Activated CD4-positive, alpha-beta T cell treated with anti-CD3 and anti-CD28 coated beads for 1 hour (primary cell): ENCODE measurements around the gene OPA3.

Experiments used
- DNase-seq: peaks from one replicate; pipeline ENCODE4 v3.0.0-alpha.2; 2020

Gene OPA3

DNA sequence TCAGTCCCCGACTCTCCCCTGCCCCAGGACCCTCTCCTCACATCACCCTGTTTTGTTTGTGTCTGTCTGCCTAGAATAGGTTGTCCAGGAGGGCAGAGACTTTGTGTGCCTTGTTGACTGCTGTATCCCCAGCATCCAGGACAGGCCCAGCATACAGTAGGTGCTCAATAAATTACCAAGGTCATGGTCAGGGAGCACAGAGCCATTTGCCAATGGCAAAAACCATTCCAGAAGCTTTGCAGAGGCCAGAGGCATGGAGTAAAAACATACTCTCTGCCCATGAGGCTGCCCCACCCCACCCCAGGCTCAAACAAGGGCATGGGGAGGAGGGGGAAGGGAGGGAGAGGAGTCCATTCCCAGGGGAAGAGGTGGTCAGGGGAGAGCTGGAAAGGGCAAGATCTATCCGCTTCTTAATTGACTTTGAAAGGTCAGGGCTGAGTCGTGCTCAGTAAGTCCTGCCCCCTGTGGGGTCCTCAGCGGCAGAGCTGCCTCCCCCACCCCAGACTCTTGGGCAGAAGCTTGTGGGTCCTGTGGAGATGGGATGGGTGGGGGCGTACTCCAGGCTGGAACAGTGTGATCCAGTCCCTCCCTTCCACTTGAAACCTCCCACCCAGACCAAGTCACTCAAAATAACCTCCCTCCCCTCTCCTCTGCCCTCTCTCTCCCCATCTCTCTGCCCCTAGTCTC, 13.0 kb upstream of the OPA3 start:
- no peak for DNase-seq

DNA sequence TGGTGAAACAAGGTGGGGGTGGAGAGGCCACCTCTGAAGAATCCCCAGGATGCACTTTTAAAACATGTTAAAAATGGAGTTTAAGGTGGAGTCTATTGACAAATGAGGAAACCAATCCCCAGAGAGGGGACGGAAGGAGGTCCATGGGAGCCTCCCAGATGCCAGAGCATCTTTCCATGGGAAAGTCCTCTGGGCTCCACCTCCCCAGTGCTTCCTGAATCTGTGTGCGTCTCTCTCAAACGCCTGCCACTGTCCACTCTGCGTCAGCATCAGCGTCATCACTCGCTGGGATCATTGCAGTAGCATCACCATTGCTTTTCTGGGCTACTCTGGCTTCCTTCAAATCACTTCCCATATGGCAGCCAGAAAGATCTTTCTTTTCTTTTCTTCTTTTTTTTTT, 11.2 kb upstream of the OPA3 start:
- DNase-seq: no peak

DNA sequence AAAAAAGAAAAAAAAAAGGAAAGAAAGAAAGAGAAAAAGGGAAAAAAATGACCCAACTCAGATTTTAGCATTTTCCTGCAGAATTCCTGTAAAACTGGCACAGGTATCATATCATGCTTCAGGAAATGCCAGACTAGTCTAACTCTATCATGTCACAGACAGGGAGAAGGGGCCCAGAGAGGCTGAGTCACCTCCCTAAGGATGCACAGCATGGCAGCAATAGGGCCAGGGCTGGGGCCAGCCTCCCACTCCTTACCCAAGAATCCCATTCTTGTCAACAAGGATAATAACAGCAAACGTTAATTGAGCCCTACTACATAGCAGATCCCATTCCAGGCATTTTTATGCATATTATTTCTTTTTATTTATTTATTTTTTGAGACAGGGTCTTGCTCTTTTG, 8.9 kb upstream of the OPA3 start:
- DNase-seq: no peak

DNA sequence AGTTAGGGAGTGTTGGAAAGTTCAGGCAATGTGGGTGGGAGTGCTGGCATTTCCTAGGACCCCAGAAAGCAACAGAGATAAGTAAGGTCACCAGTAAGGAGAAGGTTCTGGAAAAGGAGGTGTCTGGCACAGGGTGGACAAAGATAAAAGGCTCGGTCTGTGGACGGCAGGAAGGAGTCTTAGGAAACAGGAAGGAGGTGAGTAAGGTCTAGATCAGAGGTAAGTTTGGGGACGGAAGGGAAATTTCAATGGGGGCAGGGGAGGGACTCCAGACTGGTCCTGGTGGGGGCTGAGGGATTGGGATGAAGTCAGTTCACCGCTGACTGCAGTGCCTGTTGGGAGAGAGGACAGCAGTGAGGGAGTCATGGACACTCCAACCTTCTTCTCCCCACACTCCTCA, 7.8 kb upstream of the OPA3 start:
- no peak for DNase-seq

DNA sequence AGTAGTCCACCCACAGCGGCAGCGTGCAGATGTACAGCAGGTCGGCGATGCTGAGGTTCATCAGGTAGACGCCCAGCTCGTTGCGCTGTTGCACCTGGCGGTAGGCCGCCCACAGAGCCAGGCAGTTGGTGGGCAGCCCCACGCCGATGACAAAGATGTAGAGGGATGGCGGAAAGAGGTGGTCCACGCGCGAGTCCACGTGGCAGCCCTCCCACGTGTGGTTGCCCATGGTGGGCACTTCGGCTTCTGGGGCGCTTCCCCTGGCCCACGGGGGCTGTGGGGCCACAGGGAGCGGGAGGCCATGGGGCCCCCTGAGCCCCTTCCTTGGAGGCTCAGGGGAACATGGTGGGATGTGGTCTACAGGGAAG, 7.0 kb upstream of the OPA3 start:
- no peak for DNase-seq

DNA sequence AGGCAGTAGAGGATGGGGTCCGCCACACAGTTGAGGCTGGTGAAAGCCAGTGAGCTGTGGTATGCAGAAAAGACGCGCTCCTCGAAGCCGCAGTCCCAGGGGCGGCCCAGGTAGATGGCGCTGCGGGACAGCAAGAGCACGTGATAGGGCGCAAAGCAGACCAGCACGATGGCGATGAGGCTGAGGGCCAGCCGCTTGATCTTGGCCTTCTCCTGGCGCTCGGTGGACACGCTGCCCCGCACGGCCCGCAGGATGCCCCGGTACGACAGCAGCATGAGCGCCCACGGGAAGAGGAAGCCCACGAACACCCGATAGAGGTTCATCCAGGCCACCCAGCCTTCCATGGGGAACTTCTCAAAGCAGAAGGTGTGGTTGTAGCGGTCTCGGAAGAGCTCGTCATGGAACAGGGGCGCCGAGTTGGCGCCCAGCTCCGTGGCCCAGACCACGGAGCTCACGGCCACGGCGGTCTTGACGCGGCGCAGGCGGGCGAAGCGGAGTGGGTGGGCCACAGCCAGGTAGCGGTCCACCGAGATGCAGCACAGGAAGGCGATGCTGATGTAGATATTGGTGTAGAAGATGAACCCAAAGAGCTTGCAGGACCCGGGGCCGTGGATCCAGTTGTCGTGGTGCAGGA, 6.5 kb upstream of the OPA3 start:
- no peak for DNase-seq

DNA sequence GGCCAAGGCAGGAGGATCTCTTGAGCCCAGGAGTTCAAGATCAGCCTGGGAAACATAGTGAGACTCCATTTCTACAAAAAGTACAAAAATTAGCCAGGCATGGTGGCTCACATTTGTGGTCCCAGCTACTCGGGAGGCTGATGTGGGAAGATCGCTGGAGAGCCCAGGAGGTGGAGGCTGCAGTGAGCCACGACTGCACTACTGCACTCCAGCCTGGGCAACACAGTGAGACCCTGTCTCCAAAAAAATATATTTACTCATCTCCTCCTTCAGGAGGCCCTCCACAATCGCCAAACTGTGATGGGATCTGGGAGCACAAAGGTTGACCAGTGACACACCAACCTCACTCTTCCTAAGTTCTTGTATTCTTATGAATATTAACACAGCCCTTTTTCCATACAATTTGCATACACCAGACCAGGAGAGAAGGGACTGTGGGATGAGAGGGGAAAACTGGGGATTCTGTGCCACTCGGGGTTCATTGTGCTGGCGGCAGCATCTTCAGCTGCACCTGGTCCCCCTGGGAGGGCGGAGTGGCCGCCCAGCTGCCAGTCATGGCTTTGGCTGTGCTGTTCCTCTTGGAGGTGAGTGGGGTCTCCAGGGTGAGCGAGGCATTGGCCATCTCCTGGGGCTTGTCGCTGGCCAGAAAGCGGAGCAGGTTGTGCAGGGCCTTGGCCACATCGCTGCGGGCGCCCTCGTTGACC, 5.8 kb upstream of the OPA3 start:
- no peak for DNase-seq

DNA sequence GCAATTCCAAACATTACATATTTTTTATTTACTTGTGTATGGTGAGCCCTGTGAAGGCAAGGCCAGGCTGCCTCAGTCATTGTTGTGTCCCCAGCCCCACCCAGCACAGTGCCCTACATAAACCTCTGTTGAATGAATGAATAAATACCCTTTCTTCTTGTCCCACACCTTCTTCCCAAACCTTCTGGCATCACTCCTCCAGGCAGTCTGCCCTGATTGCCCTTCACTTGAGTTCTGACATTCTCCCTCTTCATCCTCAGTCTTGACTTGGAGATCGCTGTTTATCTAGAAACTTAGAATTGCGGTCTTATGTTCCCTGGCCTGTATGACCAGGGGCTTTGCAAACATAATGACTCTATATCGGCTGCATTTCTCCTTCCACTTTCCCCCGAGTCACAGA, 5.2 kb upstream of the OPA3 start:
- no peak for DNase-seq

DNA sequence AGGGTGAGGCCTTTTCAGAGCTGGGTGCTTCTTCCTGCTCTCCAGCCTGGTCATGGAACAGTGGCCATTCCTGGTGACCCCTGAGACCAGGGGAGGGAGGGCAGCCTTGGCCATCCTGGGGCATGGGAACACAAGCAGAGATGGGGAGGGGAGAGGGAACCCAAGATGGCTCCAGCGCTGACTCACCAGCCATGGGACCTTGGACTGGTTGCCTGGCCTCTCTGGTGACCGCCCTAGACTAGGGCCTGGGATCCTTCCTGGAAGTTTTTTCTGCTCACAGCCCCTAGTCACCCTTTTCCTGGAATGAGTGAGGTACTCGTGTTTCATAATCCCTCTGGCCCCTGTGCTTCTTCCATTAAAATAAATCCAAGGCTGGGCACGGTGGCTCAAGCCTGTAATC, 3.3 kb upstream of the OPA3 start:
- DNase-seq: no peak

DNA sequence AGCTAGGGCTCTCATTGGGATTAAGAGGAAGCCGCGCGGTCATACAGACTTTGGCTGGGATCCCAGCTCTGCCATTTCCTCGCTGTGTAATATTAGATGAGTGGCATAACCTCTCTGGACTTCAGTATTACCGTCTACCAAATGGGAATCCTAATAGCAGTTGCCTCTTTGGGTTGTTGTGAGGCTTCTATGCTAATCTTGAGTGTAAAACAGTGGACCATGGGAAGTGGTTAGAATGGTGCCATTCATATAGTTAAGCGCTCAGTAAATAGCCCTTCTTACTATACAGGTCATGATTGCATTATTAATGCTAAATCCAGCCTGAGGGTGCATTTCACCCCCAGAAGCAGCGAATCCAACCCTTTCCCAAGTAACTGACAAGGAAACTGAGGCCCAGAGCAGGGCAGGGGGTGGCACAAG, 566 bp upstream of the OPA3 start:
- DNase-seq: no peak

DNA sequence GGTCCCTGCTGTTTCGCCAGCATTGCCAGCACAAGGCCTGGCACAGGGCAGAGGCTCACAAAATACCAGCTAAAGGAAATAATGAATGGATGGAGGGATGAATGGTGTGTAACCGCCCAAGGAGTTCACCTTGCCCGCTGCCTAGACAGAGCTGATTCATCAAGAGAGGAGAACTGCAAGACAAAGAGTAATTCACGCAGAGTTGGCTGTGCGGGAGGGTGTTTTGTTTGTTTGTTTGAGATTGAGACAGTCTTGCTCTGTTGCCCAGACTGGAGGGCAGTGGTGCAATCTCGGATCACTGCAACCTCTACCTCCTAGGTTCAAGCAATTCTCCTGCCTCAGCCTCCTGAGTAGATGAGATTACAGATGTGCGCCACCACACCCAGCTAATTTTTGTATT, 3.0 kb downstream of the OPA3 start:
- DNase-seq: no peak

DNA sequence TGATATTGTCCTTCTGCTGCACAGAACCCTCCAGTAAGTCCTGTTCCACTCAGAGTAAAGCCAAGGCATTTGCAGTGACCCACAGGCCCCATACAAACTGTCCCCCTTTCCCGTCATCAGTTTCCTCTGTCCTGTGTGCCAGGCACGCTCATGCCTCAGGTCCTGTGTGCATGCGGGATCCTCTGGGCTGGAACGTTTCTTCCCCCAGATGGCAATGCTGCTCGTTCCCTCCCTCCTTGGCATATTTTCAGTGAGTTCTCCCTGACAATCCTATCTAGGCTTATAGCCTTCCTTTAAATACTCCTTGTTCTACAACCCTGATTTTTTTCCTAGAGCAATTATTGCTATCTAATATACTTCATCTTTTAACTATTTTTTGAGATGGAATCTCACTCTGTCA, 5.7 kb downstream of the OPA3 start:
- DNase-seq: no peak

DNA sequence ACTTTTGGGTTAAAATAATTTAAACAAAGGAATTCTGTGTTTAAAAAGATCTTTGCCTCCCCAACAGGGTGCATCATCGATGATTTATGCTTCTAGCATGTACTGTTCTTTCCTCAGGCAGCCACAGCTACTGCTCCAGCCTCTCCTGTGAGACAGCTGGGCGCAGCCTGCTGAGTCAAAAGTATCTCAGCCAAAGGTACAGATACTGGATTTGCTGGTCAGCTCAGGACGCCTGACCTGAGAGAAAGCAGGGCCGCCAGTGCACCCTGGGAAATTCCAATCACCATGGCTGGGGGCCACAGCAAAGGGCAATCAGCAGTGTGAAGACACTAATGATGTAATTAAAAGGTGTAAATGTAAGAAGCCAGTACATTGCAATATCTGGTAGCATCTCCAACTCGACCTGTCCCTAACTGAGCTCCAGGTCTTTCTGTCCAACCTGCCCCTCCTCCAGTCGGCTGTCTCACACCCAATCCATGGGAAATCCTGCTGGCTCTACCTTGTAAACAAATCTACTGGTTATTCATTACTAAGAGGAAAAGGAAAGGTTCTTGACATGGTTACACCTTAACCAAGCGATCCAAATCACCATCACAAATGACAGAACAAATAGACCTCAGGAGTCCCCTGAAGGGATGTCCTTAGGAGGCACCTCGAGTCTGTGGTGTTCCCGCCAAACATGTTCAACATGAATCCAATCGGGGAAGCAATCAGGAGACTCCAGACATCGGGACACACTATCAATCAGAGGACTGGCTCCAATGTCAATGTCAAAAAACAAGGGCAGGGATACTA, 7.3 kb downstream of the OPA3 start:
- DNase-seq: no peak

DNA sequence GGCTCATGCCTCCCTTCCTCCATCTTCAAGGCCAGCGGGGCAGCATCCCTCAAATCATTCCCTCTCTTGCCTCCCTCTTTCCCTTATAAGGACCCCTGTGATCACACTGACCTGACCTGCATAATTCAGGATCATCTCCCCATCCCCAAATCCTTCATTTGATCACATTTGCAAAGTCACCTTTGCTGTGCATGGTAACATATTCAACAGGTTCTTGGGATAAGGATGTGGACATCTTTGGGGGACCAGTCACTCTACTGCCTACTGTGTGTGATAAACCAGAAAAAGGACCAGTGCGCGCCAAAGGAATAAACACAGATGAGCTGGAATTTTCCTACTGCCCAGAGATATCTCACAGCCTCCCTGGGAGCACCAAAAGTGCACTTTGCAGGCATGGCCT, 7.9 kb downstream of the OPA3 start:
- DNase-seq: no peak

DNA sequence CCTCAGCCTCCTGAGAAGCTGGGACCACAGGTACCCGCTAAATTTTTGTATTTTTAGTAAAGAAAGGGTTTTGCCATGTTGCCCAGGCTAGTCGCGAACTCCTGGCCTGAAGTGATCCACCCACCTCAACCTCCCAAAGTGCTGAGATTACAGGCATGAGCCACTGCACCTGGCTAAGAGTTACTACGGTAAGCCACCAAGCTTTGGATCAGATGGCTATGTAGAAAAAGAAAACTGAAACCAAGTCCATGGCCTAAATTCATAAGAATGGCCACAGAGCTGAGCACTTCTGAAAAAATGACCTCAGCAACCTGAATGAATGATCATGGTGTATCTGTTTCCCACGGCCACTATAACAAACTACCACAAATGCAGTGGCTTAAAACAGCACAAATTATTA, 9.4 kb downstream of the OPA3 start:
- DNase-seq: no peak

DNA sequence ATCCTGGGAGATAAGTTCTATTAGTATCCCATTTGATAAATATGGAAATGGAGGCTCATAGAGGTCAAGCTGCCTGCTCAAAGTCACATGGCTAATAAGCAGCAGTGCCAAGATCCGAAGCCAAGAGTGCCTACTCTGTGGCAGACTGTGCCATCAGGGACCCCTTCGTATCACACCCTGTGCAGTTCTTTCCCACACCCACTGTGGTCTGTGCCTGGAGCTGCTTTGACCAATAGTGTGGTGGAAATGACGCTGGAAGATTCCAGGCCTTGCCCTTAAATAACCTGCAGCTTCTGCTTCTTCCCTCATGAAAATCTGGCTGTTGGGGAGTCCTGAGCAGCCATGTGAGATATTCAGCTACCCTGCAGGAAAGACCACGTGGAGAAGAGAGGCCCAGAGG, 10.1 kb downstream of the OPA3 start:
- no peak for DNase-seq

DNA sequence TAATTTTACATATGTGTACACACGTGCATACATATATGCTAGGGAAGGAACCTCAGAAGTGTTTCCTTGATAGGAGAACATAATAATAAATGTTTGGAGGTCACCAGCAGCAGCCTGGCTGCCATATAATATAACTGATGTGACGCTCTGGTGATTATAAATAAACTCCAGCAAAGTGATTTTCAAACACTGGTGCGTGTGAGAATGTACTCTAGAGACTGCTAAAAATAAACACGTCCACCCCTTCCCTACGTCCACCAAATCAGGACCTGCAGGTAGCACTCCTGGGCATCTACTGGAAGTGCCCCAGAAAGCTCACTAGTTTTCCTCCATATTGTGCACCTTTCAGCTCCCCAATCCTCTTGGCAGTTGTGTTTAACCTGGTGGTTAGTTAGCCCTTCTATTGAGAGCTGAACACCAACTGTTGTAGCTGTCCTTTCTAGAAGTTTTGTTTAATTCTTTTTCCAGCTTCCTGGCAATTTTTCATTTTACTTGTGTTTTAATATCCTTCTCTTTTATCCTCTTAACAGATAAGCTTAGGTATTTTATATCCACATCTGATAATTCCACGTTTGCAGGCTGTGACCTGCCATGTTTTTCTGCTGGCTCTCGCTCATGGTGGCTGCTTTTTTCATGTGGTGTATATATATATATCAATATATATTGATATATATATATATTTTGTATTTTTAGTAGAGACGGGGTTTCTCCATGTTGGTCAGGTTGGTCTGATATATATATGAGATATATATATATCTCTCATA, 13.0 kb downstream of the OPA3 start:
- no peak for DNase-seq

DNA sequence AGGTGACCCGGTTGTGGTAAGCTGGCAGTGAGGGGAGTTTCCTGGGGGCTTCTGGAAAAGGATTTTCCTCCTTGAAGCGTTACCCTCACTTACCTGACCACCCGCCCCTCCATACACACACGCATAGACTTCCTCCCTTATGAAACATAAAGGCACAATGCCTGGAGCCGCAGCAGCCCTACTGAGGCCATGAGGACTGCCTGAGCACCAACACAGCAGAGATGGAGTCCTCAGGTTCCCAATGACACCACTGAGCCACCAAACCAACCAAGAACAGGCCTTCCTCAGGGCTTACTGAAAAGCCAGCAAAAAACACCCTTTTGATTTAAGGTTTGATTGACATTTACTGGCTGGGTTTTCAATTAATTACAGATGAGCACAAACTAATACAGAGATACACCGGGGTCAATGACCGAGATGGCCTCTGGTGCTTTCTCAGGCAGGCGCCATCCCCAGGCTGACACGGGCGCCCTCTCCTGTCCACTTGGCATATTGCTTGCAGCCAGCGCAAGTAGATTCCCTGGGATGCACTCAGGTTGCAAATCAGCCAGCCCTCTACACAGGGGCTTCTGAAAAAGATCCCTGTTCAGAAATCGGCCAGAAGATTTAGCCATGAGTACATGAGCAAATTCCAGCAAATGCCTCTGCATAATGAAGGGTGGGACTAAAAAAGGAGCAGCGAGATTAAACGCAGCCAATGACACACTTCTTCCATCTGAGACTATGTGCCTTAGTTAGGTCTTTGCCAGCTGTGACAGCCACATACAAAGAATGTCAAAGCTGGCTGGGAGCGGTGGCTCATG, 14.8 kb downstream of the OPA3 start:
- DNase-seq: peak; percentile 24

DNA sequence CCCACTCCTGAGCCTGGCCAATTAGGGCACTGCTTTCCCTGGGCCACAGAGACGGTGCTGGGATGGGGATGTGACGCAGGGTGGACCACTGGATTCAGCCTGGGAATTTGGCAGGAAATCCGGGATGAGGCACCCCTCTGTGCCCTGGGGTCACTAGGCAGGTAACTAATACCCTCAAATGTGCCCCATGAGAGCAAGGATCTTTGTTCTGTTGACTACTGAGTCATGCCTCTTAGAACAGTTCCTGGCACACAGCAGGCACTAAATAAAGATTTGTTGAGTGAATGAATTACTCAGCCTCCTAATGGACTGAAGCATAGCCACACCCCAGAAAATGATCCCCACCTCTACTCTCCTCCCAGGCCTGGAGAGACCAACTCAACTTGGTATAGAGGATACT, 15.9 kb downstream of the OPA3 start:
- DNase-seq: no peak

DNA sequence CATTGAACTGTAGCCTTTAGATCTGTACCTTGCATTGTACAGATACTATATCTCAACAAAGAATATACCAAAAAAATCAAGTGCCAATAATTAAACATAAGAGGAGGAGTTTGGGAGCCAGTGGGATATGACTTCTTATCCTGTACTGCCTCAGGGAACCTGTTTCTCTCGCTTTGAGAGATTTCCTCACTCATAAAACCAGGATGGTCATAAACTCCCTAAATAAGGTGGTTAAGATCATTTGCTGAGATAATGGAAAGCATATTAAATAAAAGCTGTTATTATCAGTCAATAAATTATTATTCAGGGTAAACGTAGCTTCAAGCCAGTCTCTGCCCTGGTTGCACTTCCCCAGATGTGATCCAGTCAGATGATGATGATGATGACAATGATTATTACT, 17.0 kb downstream of the OPA3 start:
- DNase-seq: no peak

DNA sequence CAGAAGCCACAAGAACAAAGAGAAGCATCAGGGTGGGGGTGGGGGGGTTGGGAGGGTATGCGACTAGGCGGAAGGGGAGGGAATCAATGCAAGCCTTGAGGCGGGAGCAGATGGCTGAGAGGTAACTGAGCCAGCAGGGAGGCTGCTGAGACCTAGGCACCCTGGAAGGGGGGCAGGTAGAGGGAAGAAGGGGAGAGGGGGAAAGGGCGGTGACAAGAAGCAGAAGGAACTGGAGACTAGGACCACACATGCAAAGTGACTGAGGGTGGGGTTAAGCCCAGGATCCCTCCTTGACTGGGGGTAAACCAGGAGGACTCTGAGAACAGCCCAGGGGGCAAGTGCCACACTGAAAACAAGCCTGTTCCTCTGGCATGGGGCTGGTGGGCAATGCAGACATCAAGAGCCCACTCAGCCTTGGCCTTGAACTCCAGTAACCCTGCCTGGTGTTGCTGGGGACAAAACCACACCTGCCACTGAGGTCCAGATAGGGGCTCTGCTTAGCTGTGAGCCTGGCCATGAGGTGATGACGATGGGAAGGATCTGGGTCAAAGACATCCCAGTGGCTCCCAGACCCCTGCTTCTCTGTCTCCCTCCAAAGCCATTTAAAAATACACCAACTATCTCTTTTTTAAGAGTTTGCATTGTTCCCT, 20.3 kb downstream of the OPA3 start:
- DNase-seq: no peak

DNA sequence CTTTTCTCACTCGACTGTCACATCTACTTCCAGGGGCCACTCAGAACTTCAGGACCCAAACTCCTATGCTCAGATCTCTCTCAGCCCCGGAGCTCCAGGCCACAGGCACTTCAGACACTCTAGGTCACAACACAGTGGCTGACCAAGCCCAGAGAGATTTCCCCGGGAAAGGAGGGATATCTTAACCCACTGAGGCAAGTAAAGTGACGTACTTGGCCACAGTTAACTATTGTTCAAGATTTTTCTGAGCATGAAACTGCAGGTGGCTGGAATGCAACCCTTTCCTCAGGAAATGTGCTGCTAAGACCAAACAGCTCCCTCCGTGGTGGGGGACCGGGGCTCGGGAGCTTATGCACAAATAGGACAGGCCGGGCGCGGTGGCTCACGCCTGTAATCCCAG, 23.9 kb downstream of the OPA3 start:
- DNase-seq: no peak
